Endothelial cell of umbilical vein (primary cell): Measurements from ENCODE around the gene COQ9. TPM values are rescaled to one million over a fixed set of nuclear protein-coding genes. Genes with fewer than 3 reads are reported as not detected.

ENCODE experiments used
- BruUV-seq: library from RNA; stranded (reverse); fragments of 400-500 nt; replicated peaks from 2 replicates; lab custom pipeline; 2021; lab: Mats Ljungman, UMichigan
- CTCF ChIA-PET: fragments of 300-600, 350-600 bp; sonication (Branson Sonifier 250); formaldehyde crosslinking; loops from one replicate; lab custom pipeline; 2021; ENCODE audit warnings: antibody characterized with exemption, inconsistent platforms; lab: Charles Lee
- POLR2A ChIA-PET: fragments of 300-600, 350-600 bp; sonication (Branson Sonifier 250); formaldehyde crosslinking; loops from one replicate; lab custom pipeline; 2021; ENCODE audit warnings: antibody characterized with exemption, inconsistent platforms; lab: Charles Lee
- DNase-seq: peaks from one replicate; pipeline ENCODE4 v3.0.0-alpha.2; 2011; ENCODE audit warnings: low read depth, low spot score
- FAIRE-seq: peaks from 2 replicates; lab custom pipeline; 2011; peaks lifted over from hg19 to GRCh38; lab: Jason Lieb, UNC
- H2AFZ ChIP-seq: 2 replicates; pipeline ENCODE4 v1.6.0; 2012; ENCODE audit warnings: low read depth, low read length, control low read depth, inconsistent platforms
- H3K27ac ChIP-seq: 2 replicates; pipeline ENCODE4 v1.5.1; 2011; ENCODE audit warnings: low read depth, mild to moderate bottlenecking, control low read depth, low read length, moderate library complexity; ENCODE audit not compliant: insufficient read depth
- H3K27me3 ChIP-seq, 2 experiments: 2 replicates each; pipeline versions ENCODE4 v1.6.0 to v1.6.1; 2011; ENCODE audit warnings: low read length in 2 of 2, mixed read lengths in 1 of 2; ENCODE audit not compliant: control insufficient read depth in 2 of 2, insufficient read depth in 2 of 2
- H3K36me3 ChIP-seq, 2 experiments: 2 replicates in 1 of 2; 3 replicates in 1 of 2; pipeline ENCODE4 v1.5.1; 2011; ENCODE audit warnings: low read length in 2 of 2, mild to moderate bottlenecking in 1 of 2, moderate library complexity in 1 of 2; ENCODE audit not compliant: control insufficient read depth in 2 of 2, insufficient read depth in 2 of 2; ENCODE audit errors: extremely low read depth in 1 of 2
- H3K4me1 ChIP-seq: 3 replicates; pipeline ENCODE4 v1.5.1; 2011; ENCODE audit warnings: mild to moderate bottlenecking, low read length; ENCODE audit not compliant: control insufficient read depth, insufficient read depth; ENCODE audit errors: extremely low read depth
- H3K4me2 ChIP-seq: 2 replicates; pipeline ENCODE4 v1.6.1; 2011; ENCODE audit warnings: low read length, control low read depth, mixed read lengths; ENCODE audit not compliant: insufficient read depth
- H3K4me3 ChIP-seq, 3 experiments: fragments of 200-600 bp in 1 of 3; sonication (generic), shearing (Covaris generic) in 1 of 3; replicated peaks in 1 of 3; 2 replicates each; pipeline ENCODE4 v1.5.1; 2011 to 2016; ENCODE audit warnings: control low read depth in 3 of 3, low read length in 3 of 3, mild to moderate bottlenecking in 2 of 3, inconsistent platforms in 1 of 3, low read depth in 1 of 3, moderate library complexity in 1 of 3; ENCODE audit not compliant: insufficient read depth in 1 of 3
- H3K79me2 ChIP-seq: 2 replicates; pipeline ENCODE4 v1.6.0; 2012; ENCODE audit warnings: low read length, inconsistent platforms; ENCODE audit not compliant: control insufficient read depth, insufficient read depth
- H3K9ac ChIP-seq: replicated peaks from 2 replicates; pipeline ENCODE3; 2011; ENCODE audit warnings: low read length, control low read depth; ENCODE audit not compliant: insufficient read depth; ENCODE audit errors: extremely low read depth
- H3K9me1 ChIP-seq: replicated peaks from 3 replicates; pipeline ENCODE4 v1.6.0; 2011; ENCODE audit warnings: mild to moderate bottlenecking, low read length; ENCODE audit not compliant: control insufficient read depth, insufficient read depth; ENCODE audit errors: extremely low read depth
- H3K9me3 ChIP-seq: replicated peaks from 2 replicates; pipeline ENCODE4 v1.5.1; 2012; ENCODE audit warnings: low read length, inconsistent platforms; ENCODE audit not compliant: control insufficient read depth, insufficient read depth
- H4K20me1 ChIP-seq: replicated peaks from 2 replicates; pipeline ENCODE3; 2011; ENCODE audit warnings: mild to moderate bottlenecking, low read length; ENCODE audit not compliant: control insufficient read depth, insufficient read depth; ENCODE audit errors: extremely low read depth
- CTCF ChIP-seq, 2 donors: IDR thresholded peaks; 1 replicate in 1 of 2; 2 replicates in 1 of 2; pipeline ENCODE4 v1.5.1; 2011; ENCODE audit warnings: low read length in 2 of 2, mild to moderate bottlenecking in 2 of 2, moderate library complexity in 2 of 2, control low read depth in 1 of 2, inconsistent platforms in 1 of 2, low read depth in 1 of 2; ENCODE audit not compliant: insufficient read depth in 1 of 2; ENCODE audit errors: extremely low read depth in 1 of 2
- EZH2 ChIP-seq: IDR thresholded peaks from 2 replicates; pipeline ENCODE4 v1.6.1; 2012; ENCODE audit warnings: borderline replicate concordance, low read depth, mild to moderate bottlenecking, moderate library complexity, low read length, inconsistent platforms; ENCODE audit not compliant: severe bottlenecking
- FOS ChIP-seq: IDR thresholded peaks from 2 replicates; pipeline ENCODE4 v1.6.1; 2011; ENCODE audit warnings: mild to moderate bottlenecking, low read length, moderate library complexity, borderline replicate concordance; ENCODE audit not compliant: insufficient read depth
- GATA2 ChIP-seq: IDR thresholded peaks from 2 replicates; pipeline ENCODE4 v1.7.0; 2011; ENCODE audit warnings: low read depth, mild to moderate bottlenecking, moderate library complexity, mixed read lengths, low read length; ENCODE audit not compliant: insufficient read length, insufficient read depth
- JUN ChIP-seq: IDR thresholded peaks from 2 replicates; pipeline ENCODE4 v1.6.1; 2011; ENCODE audit warnings: borderline replicate concordance, low read depth; ENCODE audit not compliant: insufficient read length, insufficient read depth
- MAX ChIP-seq: IDR thresholded peaks from 2 replicates; pipeline ENCODE4 v1.6.1; 2011; ENCODE audit not compliant: insufficient read depth, insufficient read length
- MYC ChIP-seq: IDR thresholded peaks from one replicate; pipeline ENCODE4 v1.6.1; 2011; ENCODE audit warnings: mild to moderate bottlenecking, low read depth, low read length
- POLR2A ChIP-seq: IDR thresholded peaks from 2 replicates; pipeline ENCODE4 v1.6.1; 2012; ENCODE audit warnings: low read depth, mild to moderate bottlenecking, control low read depth, low read length
- POLR2AphosphoS5 ChIP-seq: IDR thresholded peaks from 2 replicates; pipeline ENCODE4 v1.6.1; 2012; ENCODE audit warnings: low read depth, mild to moderate bottlenecking, control low read depth, low read length, moderate library complexity; ENCODE audit not compliant: insufficient read depth
- dilution Hi-C: fragments of 300-500 bp; cut with MboI; formaldehyde crosslinking; loops from one replicate; pipeline ENCODE4 v1.15.0; 2019; ENCODE audit warnings: low sequenced_read_pairs; ENCODE audit not compliant: extremely low pct_ligation_motif_present
- intact Hi-C: fragments of 100-400 bp; cut with micrococcal nuclease; formaldehyde crosslinking; loops from one replicate; pipeline ENCODE4 v1.10.0; 2022
- polyA plus RNA-seq, 4 experiments: library from polyadenylated mRNA; depleted of rRNA in 3 of 4; stranded (reverse) in 3 of 4; unstranded in 1 of 4; fragments of >200 nt; gene quantifications; 2 replicates each; pipeline versions ENCODE4 v1.2.1 to v1.2.3, GENCODE V29; 2011 to 2012; ENCODE audit warnings: missing spikeins in 1 of 4
- total RNA-seq: library from RNA; stranded (reverse); gene quantifications from 2 replicates; pipeline ENCODE4 v1.2.3, GENCODE V29; 2021

Gene COQ9
- total and polyA plus RNA-seq, 2 donors (not counting 3 experiments of a cell fraction or from before 2014, with no cell fraction given): 42.5 to 78.3 TPM

GRCh38 chr16:57483725-57484514 lies 36.6 kb downstream of the COQ9 start:
- ChIA-PET CTCF (interaction anchor here (0.9 to 5.3 kb wide), 5 partner anchors 13 to 36 kb away, joined by 3 to 27 read pairs (median 4); partner anchors contain the start of gene POLR2C), POLR2A (interaction anchor here (0.5 kb wide), 1 partner anchor 8 kb away, joined by 3 read pairs; no protein-coding TSS in a partner anchor)
- Histone ChIP-seq H3K4me2 (no peak overlapping the region), H3K27ac (no peak overlapping the region), H3K9me3 (no peaks in the 10 kb centered on the region), H3K4me3 (no peak overlapping the region), H3K79me2 (peaks cover 5% of the 10 kb centered on the region), H3K4me1 (peaks cover 15% of the 10 kb centered on the region), H2AFZ (no peak overlapping the region), H3K9ac (no peak overlapping the region), H3K36me3 (no peaks in the 10 kb centered on the region), H3K9me1 (no peaks in the 10 kb centered on the region), H4K20me1 (no peaks in the 10 kb centered on the region), H3K27me3 (no peaks in the 10 kb centered on the region)
- TF ChIP-seq FOS (no peak), POLR2A (no peak), MAX (no peak), POLR2AphosphoS5 (no peak), EZH2 (no peak), MYC (no peak), CTCF (IDR thresholded peaks at IDR 0.05; ENCODE audit: extremely low read depth in 1 of 2, insufficient read depth in 1 of 2, low read depth in 1 of 2, low read length in 2 of 2) (no peak), JUN (no peak), GATA2 (no peak)
- intact Hi-C loops (no loop called here), dilution Hi-C loops (no loop called here)
- DNase-seq (no peak), FAIRE-seq (no peak)
- no TSS peak for BruUV-seq
